ENCODE results near the gene CRTC3.
A peak's percentile ranks its signal among the peaks of the same experiment; 100 is the strongest.

CRTC3 gene

GRCh38 chr15:90564051-90564450 is 34.3 kb downstream of the CRTC3 start:
- DNase-seq: peak in 3 of 6 experiments; percentile 70 to 75 (median 75)

GRCh38 chr15:90564590-90564989 is 34.9 kb downstream of the CRTC3 start:
- no peak for DNase-seq

- peak in 1 of 6 experiments; percentile 15 for DNase-seq
Measured at GRCh38 chr15:90565866-90566265, 36.1 kb downstream of the CRTC3 start.

- no peak for DNase-seq
Measured at GRCh38 chr15:90570643-90571042, 40.9 kb downstream of the CRTC3 start.

GRCh38 chr15:90571063-90571541 is 41.4 kb downstream of the CRTC3 start:
- DNase-seq: no peak

GRCh38 chr15:90572893-90573292 is 43.2 kb downstream of the CRTC3 start:
- DNase-seq: no peak

GRCh38 chr15:90576711-90577389 is 47.1 kb downstream of the CRTC3 start:
- DNase-seq: no peak

GRCh38 chr15:90579213-90579612 is 49.5 kb downstream of the CRTC3 start:
- no peak for DNase-seq

GRCh38 chr15:90580099-90580498 is 50.4 kb downstream of the CRTC3 start:
- DNase-seq: no peak

- no peak for DNase-seq
Measured at GRCh38 chr15:90580541-90580940, 50.8 kb downstream of the CRTC3 start.

GRCh38 chr15:90580946-90581345 is 51.2 kb downstream of the CRTC3 start:
- DNase-seq: no peak

GRCh38 chr15:90581771-90582352 is 52.1 kb downstream of the CRTC3 start:
- DNase-seq: peak in 2 of 6 experiments; percentile 20 to 24

- DNase-seq: no peak
Measured at GRCh38 chr15:90582553-90582952, 52.8 kb downstream of the CRTC3 start.

GRCh38 chr15:90583471-90584252 is 53.9 kb downstream of the CRTC3 start:
- peak in 1 of 6 experiments; percentile 21 for DNase-seq

- DNase-seq: no peak
Measured at GRCh38 chr15:90584841-90585240, 55.1 kb downstream of the CRTC3 start.

GRCh38 chr15:90585863-90586262 is 56.1 kb downstream of the CRTC3 start:
- no peak for DNase-seq

GRCh38 chr15:90586948-90587347 is 57.2 kb downstream of the CRTC3 start:
- no peak for DNase-seq

GRCh38 chr15:90588427-90588826 is 58.7 kb downstream of the CRTC3 start:
- DNase-seq: no peak

GRCh38 chr15:90591524-90591923 is 61.8 kb downstream of the CRTC3 start:
- DNase-seq: no peak

GRCh38 chr15:90592131-90592881 is 62.6 kb downstream of the CRTC3 start:
- DNase-seq: no peak

GRCh38 chr15:90593499-90594158 is 63.9 kb downstream of the CRTC3 start:
- DNase-seq: no peak

- peak; percentile 69 to 91 (median 84) for DNase-seq
Measured at GRCh38 chr15:90594301-90594738, 64.6 kb downstream of the CRTC3 start.

Data from stimulated activated naive CD4-positive, alpha-beta T cell (primary cell).